Measurements from ENCODE around the gene KDSR.

The KDSR gene, protein sequence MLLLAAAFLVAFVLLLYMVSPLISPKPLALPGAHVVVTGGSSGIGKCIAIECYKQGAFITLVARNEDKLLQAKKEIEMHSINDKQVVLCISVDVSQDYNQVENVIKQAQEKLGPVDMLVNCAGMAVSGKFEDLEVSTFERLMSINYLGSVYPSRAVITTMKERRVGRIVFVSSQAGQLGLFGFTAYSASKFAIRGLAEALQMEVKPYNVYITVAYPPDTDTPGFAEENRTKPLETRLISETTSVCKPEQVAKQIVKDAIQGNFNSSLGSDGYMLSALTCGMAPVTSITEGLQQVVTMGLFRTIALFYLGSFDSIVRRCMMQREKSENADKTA

DNA sequence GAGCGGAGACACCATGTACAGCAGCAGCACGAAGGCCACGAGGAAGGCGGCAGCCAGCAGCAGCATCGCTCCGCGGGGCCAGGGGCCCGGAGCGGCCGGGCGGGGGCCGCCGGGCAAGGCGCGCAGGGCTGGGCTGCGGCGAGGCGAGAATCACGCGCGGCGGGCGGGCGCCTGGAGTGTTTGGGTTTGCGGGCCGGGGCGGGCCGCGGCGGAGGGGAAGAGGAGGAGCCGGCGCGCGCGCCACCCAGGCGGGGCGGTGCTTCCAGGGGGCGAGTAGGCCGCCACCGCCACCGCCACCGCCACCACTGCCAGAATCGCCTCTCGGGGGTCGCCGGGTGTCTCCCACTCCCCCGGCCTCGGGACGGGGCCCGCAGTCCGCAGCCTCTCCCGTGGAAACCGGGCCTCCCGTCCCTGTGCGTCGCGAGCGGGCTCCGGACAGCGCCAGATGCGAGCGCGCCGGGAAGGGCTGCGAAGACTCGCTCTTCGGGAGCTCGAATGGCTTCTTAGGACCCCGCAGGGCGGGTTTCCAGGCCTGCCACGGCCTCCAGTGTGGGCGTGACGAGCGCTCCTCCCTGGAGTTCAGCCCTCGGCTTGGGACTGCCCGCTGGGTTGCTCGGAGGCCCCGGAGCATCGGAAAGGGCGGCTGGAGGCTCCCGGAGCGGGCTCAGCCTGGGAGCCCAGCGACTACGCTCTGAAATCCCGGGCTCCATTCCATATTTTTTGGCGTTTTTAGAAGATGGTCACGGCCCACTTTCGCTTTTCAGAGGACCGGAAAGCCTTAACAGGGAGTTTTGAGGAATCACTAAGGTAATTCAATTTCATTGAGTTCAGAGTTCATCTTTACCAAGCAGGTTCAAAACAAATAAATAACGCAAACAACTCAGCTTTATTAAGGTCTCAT lies at the start of gene KDSR:
Gene KDSR, minus strand, starts transcription at position 154 of the 901 bp plus-strand sequence. Its CDS starts 88 bp downstream, at position 66.
- Histone ChIP-seq H3K4me3 (ENCODE audit: low read depth, low read length) (peak within 1 kb of the TSS; percentile 68), H3K4me1 (ENCODE audit: control insufficient read depth, insufficient read depth, low read length) (peaks cover 5% of the 10 kb centered on the region; the same call in 1 of the 2 replicates), H3K27me3 (ENCODE audit: control insufficient read depth, insufficient read depth, low read length) (no peaks in the 10 kb centered on the region), H3K27ac (ENCODE audit: low read depth, low read length) (peak within 1 kb of the TSS; percentile 88), H3K9ac (ENCODE audit: low read depth, low read length) (peak within 1 kb of the TSS; percentile 82), H3K36me3 (ENCODE audit: control insufficient read depth, insufficient read depth, low read length) (peaks cover 6% of the 10 kb centered on the region), H3K9me3 (ENCODE audit: control insufficient read depth, insufficient read depth, low read length) (0 out of 2 replicates have a peak, but pooled peaks cover 4% of the 10 kb centered on the region)

DNA sequence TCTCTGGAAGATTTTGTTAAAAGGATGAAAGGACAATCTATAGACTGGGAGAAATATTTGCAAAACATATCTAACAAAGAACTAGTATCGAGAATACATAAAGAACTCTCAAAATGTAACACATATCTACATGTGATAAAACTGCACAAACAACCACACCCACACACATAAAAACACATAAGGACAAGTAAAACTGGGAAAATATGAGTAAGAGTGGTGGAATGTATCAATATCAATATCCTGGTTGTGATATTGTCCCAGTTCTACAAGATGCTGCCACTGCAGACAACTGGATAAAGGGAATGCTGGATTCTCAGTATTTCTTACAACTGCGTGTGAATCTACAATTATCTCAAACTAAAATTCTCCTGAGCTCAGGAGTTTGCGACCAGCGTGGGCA lies 45.9 kb upstream of the KDSR start:
- Histone ChIP-seq H3K4me1 (ENCODE audit: control insufficient read depth, insufficient read depth, low read length) (peaks cover 3% of the 10 kb centered on the region; the same call in 1 of the 2 replicates), H3K27me3 (ENCODE audit: control insufficient read depth, insufficient read depth, low read length) (no peaks in the 10 kb centered on the region), H3K9ac (ENCODE audit: low read depth, low read length) (no peak overlapping the region), H3K36me3 (ENCODE audit: control insufficient read depth, insufficient read depth, low read length) (peaks cover 65% of the 10 kb centered on the region), H3K27ac (ENCODE audit: low read depth, low read length) (no peak overlapping the region), H3K4me3 (ENCODE audit: low read depth, low read length) (no peak overlapping the region), H3K9me3 (ENCODE audit: control insufficient read depth, insufficient read depth, low read length) (no peaks in the 10 kb centered on the region)

DNA sequence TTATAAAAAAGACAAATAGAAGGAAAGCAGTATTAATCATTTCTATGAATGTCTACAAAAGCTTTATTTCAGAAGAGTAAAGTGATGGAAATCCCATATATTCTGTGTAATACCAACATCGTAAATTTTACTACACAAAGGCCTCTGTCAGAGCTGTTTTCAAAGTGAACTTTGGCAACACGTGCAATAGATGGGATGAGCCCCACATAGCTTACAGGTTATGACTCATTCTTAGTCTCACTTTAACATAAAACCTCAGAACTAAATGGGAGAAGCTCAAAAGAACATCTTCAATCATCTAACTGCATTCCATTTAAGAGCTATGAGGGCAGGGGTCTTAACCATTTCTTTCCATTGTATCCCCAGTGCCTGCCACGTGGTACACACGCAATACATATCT lies 43.8 kb upstream of the KDSR start:
- Histone ChIP-seq H3K36me3 (ENCODE audit: control insufficient read depth, insufficient read depth, low read length) (peaks cover 63% of the 10 kb centered on the region), H3K27me3 (ENCODE audit: control insufficient read depth, insufficient read depth, low read length) (no peaks in the 10 kb centered on the region), H3K4me3 (ENCODE audit: low read depth, low read length) (no peak overlapping the region), H3K9ac (ENCODE audit: low read depth, low read length) (no peak overlapping the region), H3K4me1 (ENCODE audit: control insufficient read depth, insufficient read depth, low read length) (peaks cover 22% of the 10 kb centered on the region), H3K9me3 (ENCODE audit: control insufficient read depth, insufficient read depth, low read length) (no peaks in the 10 kb centered on the region), H3K27ac (ENCODE audit: low read depth, low read length) (no peak overlapping the region)

DNA sequence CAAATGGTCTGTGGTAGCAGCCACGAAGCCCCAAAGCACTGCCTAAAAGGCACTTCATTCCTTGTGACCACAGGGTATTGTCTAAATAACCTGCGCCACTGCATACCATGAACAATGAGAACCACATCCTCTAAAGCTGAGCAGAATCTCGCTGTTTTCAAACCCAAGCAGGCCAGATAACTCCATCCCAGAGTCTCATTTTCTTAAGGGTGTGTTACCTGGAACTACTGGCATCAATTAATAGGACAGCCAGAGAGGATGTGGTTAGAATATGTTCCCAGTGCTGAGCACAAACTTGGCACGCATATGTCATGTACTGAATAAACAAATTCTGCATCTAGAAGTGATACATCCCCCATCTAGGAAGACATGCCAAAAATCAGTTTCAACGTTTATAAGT lies 42.3 kb upstream of the KDSR start:
- peaks cover 59% of the 10 kb centered on the region for H3K36me3 ChIP-seq (ENCODE audit: control insufficient read depth, insufficient read depth, low read length)
- H3K4me1 ChIP-seq (ENCODE audit: control insufficient read depth, insufficient read depth, low read length) = peaks cover 22% of the 10 kb centered on the region
- H3K9ac ChIP-seq (ENCODE audit: low read depth, low read length) = no peak overlapping the region
- H3K4me3 ChIP-seq (ENCODE audit: low read depth, low read length) = no peak overlapping the region
- H3K27me3 ChIP-seq (ENCODE audit: control insufficient read depth, insufficient read depth, low read length) = no peaks in the 10 kb centered on the region
- no peak overlapping the region for H3K27ac ChIP-seq (ENCODE audit: low read depth, low read length)
- H3K9me3 ChIP-seq (ENCODE audit: control insufficient read depth, insufficient read depth, low read length) = no peaks in the 10 kb centered on the region

DNA sequence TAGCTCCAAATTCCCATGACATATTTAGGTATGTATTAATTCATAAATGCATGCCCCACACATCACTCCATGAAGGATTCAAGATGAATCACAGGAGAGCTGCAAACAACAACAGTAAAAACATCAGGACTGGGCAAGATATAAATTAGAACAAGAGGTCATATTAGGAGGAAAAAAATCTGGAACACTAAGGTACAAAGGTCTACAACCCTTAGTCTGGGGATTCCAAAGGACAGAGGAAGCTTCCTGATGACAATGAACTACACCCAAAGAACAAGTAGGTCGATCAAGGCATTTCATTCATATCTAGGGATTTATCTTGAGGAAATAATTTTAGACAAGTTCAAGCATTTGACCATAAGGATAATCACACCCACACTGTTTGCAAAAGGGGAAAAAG lies 40.7 kb upstream of the KDSR start:
- Histone ChIP-seq H3K27me3 (ENCODE audit: control insufficient read depth, insufficient read depth, low read length) (no peaks in the 10 kb centered on the region), H3K4me1 (ENCODE audit: control insufficient read depth, insufficient read depth, low read length) (peaks cover 22% of the 10 kb centered on the region), H3K27ac (ENCODE audit: low read depth, low read length) (peak overlapping the region; percentile 36), H3K36me3 (ENCODE audit: control insufficient read depth, insufficient read depth, low read length) (peaks cover 71% of the 10 kb centered on the region), H3K9ac (ENCODE audit: low read depth, low read length) (no peak overlapping the region), H3K9me3 (ENCODE audit: control insufficient read depth, insufficient read depth, low read length) (no peaks in the 10 kb centered on the region), H3K4me3 (ENCODE audit: low read depth, low read length) (no peak overlapping the region)

DNA sequence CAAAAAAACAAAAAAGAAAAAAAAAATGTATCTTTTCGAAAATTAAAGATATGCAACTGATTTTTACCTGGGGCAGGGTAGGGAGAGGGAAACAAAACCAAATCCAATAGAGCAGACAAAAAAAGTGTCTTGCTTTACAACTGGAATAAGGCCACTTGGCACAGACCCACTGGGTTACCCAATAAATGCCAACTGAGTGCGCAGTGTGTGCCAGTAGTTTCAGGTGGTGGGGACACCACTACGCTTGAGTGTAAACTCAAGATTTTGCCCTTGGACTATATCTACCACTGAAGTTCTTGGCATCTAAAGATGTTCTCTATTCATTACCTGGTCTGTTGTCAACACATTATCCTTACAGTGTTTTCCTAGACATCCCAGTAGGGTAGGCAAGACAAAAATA lies 39.0 kb upstream of the KDSR start:
- Histone ChIP-seq H3K36me3 (ENCODE audit: control insufficient read depth, insufficient read depth, low read length) (peaks cover 81% of the 10 kb centered on the region), H3K27ac (ENCODE audit: low read depth, low read length) (no peak overlapping the region), H3K4me1 (ENCODE audit: control insufficient read depth, insufficient read depth, low read length) (peaks cover 22% of the 10 kb centered on the region), H3K4me3 (ENCODE audit: low read depth, low read length) (no peak overlapping the region), H3K9ac (ENCODE audit: low read depth, low read length) (no peak overlapping the region), H3K27me3 (ENCODE audit: control insufficient read depth, insufficient read depth, low read length) (no peaks in the 10 kb centered on the region), H3K9me3 (ENCODE audit: control insufficient read depth, insufficient read depth, low read length) (no peaks in the 10 kb centered on the region)

DNA sequence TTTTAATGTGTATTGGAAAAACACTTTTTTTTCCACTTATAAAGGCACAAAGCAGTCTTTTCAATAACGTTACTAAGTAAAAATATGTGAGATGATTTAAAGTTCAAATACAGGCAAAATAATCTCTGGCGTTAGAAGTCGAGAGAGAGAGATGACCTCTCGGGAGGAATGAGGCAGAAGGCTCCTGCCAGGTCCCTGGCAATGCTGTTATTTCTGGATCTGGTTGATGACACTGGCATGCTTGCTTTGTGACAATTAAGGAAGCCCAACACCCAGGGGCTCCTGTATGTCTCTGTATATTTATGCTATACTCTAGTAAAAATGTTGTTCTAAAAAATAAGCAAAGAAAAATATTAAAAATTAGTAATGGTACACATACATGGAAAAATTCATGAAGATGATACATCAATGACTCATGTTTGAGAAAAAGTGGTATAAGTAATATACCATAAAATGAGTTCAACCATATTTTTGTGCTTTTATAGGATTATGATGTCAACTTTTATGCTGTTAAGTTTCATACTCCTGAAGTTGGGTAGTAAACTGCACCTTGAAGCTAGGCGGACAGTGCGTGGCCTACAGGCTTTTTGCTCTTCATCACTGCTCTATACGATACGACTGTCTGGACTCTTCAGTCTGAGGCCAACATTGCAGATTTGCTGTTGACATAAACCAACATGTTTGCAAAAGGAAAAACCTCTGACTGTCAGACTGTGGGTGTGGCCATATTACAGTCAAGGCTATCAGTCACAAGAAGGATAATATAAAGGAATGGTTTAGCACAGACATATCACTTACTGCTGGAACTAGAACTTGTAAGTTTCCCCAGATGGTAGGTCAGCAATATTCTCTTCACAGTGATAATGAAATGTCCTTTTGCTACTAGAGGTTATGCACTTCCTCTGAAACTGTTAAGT lies 35.5 kb upstream of the KDSR start:
- Histone ChIP-seq H3K27ac (ENCODE audit: low read depth, low read length) (no peak overlapping the region), H3K4me1 (ENCODE audit: control insufficient read depth, insufficient read depth, low read length) (peaks cover 15% of the 10 kb centered on the region), H3K9ac (ENCODE audit: low read depth, low read length) (no peak overlapping the region), H3K27me3 (ENCODE audit: control insufficient read depth, insufficient read depth, low read length) (no peaks in the 10 kb centered on the region), H3K36me3 (ENCODE audit: control insufficient read depth, insufficient read depth, low read length) (peaks cover 80% of the 10 kb centered on the region), H3K4me3 (ENCODE audit: low read depth, low read length) (no peak overlapping the region), H3K9me3 (ENCODE audit: control insufficient read depth, insufficient read depth, low read length) (no peaks in the 10 kb centered on the region)

DNA sequence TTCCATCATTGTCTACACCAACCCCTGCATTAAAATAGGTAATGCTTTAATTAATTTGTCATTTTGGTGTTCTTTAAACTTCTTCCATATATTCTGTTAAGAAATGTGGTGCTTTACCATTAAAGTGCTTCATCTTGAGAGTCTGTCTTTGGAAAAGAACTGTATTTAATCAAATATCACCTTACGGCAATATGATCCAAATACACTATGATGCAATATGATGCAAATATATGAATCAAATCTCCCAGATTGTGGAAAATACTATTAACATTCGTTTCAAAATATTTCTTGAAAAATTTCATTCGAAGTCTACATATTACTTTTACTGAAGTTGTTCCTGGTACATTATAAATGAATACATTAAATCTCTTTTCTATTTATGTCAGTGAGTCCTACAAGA lies 32.3 kb upstream of the KDSR start:
- Histone ChIP-seq H3K27ac (ENCODE audit: low read depth, low read length) (no peak overlapping the region), H3K4me1 (ENCODE audit: control insufficient read depth, insufficient read depth, low read length) (no peaks in the 10 kb centered on the region), H3K4me3 (ENCODE audit: low read depth, low read length) (no peak overlapping the region), H3K9me3 (ENCODE audit: control insufficient read depth, insufficient read depth, low read length) (no peaks in the 10 kb centered on the region), H3K9ac (ENCODE audit: low read depth, low read length) (no peak overlapping the region), H3K27me3 (ENCODE audit: control insufficient read depth, insufficient read depth, low read length) (no peaks in the 10 kb centered on the region), H3K36me3 (ENCODE audit: control insufficient read depth, insufficient read depth, low read length) (peaks cover 94% of the 10 kb centered on the region)

DNA sequence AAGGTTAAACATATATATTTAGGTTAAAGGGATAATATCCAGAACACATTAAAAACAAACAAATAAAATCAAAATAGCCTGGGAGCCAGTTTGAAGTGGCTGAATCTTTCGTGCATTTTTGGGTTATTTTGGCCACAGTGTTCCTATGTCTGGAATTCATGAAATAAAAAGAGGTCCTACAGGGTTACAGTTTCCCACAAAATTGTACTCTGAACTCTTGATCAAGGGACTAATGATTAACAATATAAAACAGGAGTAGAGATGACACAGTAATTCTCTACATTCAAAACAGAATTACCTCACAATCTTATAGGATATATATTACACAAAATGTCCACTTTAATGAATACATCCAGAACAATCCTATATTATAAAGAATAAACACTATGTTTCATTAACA lies 30.3 kb upstream of the KDSR start:
- Histone ChIP-seq H3K4me3 (ENCODE audit: low read depth, low read length) (no peak overlapping the region), H3K4me1 (ENCODE audit: control insufficient read depth, insufficient read depth, low read length) (no peaks in the 10 kb centered on the region), H3K9ac (ENCODE audit: low read depth, low read length) (no peak overlapping the region), H3K36me3 (ENCODE audit: control insufficient read depth, insufficient read depth, low read length) (peaks cover 82% of the 10 kb centered on the region), H3K27me3 (ENCODE audit: control insufficient read depth, insufficient read depth, low read length) (no peaks in the 10 kb centered on the region), H3K27ac (ENCODE audit: low read depth, low read length) (no peak overlapping the region), H3K9me3 (ENCODE audit: control insufficient read depth, insufficient read depth, low read length) (no peaks in the 10 kb centered on the region)

DNA sequence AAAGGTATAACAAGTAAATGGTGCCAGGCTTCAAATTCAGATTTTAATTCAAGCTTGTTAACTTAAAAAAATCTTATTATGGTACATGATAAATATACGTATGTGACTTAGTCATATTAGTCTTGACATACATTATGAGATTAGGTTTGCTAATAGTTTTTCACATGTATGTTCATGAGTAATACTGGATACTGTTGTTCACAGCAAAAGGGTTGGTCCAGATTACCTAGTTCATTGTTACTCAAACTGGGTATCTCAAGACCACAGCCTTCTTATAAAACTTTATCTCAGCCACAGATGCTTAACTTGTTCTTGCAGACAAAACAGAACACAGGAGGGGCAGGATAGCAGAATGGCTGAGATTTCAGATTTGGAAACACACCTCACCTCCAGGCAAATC lies 28.5 kb upstream of the KDSR start:
- H3K27me3 ChIP-seq (ENCODE audit: control insufficient read depth, insufficient read depth, low read length) = no peaks in the 10 kb centered on the region
- H3K9me3 ChIP-seq (ENCODE audit: control insufficient read depth, insufficient read depth, low read length) = no peaks in the 10 kb centered on the region
- peaks cover 83% of the 10 kb centered on the region for H3K36me3 ChIP-seq (ENCODE audit: control insufficient read depth, insufficient read depth, low read length)
- H3K9ac ChIP-seq (ENCODE audit: low read depth, low read length) = no peak overlapping the region
- no peak overlapping the region for H3K27ac ChIP-seq (ENCODE audit: low read depth, low read length)
- H3K4me3 ChIP-seq (ENCODE audit: low read depth, low read length) = no peak overlapping the region
- H3K4me1 ChIP-seq (ENCODE audit: control insufficient read depth, insufficient read depth, low read length) = no peaks in the 10 kb centered on the region
